Right hindlimb (tissue), 1 donor: ENCODE results near the gene GMPR2.
"Not testable (repeated sequence)": the region's sequence is repeated elsewhere in the genome, so short reads cannot be mapped to it uniquely, and the experiment has no call there.

ENCODE experiments used
- DNase-seq: peaks from one replicate; pipeline ENCODE4 v3.0.0-alpha.2; 2018

The GMPR2 gene

DNA sequence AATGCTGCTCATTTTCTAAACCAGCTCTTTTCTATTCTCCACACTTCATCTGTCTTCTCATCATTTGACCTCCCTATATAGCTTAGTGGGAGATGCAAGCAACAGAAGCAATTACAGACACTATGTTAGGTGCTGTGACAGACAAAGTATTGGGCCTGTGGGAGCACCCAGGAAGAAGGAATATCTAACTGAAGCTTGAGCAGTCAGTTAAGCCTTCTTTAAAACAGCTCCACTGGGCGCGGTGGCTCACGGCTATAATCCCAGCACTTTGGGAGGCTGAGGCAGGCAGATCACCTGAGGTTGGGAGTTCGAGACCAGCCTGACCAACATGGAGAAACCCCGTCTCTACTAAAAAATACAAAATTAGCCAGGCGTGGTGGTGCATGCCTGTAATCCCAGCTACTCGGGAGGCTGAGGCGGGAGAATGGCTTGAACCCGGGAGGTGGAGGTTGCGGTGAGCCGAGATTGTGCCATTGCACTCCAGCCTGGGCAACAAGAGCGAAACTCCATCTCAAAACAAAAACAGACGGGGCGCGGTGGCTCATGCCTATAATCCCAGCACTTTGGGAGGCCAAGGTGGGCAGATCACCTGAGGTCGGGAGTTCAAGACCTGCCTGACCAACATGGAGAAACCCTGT is 29.4 kb upstream of the GMPR2 start:
- not testable (repeated sequence) for DNase-seq

GRCh38 chr14:24204163-24205146 is 28.3 kb upstream of the GMPR2 start:
- no peak for DNase-seq

GRCh38 chr14:24206260-24207103 is 26.2 kb upstream of the GMPR2 start:
- DNase-seq = no peak

DNA sequence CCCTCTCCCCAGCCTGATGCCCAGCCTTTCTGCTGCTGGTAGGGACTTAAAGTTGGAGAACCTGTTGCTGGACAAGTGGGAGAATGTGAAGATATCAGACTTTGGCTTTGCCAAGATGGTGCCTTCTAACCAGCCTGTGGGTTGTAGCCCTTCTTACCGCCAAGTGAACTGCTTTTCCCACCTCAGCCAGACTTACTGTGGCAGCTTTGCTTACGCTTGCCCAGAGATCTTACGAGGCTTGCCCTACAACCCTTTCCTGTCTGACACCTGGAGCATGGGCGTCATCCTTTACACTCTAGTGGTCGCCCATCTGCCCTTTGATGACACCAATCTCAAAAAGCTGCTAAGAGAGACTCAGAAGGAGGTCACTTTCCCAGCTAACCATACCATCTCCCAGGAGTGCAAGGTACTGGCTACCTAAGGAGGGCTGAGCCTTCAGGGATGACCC is 25.6 kb upstream of the GMPR2 start:
- no peak for DNase-seq

GRCh38 chr14:24207625-24208024 is 25.1 kb upstream of the GMPR2 start:
- DNase-seq = no peak

DNA sequence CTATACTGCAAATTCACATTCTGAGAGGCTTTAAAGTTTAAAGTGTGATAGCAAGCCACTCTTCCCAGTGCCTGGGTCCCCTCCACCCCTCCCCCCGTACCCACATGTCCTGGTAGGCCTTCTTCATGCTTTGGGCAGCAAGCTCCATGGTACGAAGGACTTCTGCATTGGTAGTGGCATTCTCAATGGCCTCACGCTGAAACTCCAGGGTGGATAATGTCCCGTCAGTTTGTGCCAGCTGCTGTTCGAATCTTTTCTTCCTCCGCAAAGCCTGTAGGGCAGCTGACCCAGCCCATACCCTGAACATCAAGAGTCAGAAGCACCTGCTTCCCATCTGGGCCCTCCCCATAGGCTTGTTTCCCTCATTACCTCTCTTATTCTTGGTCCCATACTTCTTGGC is 21.4 kb upstream of the GMPR2 start:
- DNase-seq = no peak

- DNase-seq = peak; percentile 98
These were observed 19.5 kb upstream of the GMPR2 start, which contains the start of gene CHMP4A for GRCh38 chr14:24212924-24213865. CHMP4A (minus strand) TSS chr14:24213488; CDS start chr14:24213439, 49 bp downstream.

DNA sequence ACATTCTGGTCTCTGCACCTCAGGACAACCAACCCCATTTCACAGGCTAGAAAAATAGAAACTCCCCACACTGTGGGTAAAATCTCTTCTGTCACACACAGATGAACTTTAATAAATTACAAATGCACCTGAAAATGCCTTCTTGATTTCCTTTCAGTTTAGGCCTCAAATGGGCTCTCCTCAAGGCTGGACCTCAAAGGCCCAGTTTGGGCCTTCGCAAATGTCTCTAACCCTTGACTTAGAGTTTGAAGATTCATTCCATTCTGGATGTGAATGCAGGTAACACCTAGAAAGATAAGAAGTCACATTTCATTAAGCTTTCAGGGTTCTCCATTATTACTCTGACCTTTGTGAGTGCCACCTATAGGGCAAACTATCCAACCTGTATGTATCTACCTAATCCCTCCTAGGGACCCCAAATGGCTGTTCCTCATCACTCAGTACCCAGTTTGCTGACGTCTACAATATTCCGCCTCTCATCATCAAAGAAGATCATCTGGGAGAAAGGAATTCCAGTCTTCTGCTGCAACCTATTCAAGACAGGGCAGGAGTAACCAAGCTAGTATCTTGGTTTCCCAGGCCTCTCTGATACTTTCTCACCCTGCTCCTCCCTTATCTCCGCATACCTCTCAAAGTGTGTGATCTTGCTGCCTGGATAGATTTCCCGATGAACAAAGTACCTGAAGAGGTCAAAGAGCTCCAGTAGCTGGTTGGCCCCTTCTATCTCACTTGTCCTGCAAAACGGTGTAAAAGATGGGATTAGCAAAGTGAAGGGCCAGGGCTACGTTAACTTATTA is 18.7 kb upstream of the GMPR2 start:
- no peak for DNase-seq

DNA sequence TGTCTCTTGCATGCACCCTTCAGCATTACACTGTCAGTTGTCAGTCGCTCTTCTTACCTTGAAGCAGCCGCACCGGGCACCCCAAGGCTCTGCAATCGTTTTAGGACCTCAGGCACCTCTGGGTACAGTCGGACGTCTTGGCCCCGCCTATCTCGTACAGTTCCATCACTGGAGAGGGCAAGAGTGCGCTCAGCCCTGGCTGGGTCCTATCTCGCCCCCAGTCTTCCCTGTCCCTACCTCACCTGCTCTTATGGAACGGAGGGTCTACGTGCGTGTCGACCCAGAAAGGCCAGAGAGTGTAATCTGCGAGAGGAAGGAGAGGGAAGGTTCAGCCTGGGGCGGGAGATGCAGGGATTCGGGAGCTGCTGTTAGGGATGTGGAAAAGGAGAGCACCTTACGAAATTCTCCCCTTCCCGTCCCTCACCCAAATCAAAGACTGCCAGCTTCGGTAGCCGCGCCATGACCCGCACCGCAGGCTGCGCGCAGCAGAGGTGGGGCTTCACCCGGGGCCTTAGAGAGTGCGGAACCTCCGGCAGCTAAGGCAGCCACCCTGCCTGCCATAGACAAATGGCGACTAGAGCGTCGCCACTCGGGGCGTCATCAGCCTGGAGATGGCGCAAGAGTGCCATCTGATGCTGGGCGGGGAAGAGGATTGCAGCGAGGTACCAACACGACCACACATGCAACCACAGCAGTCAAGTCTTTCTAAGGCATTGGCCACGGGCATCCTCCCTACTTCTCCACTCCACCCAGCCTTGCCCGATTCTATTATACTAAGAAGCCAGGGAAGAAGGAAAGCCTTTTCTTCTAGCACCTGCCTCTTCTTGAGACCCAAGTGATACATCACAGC is 17.0 kb upstream of the GMPR2 start, which contains the start of gene MDP1:
TSS of gene MDP1 (minus strand) at position 572 of the 850 bp plus-strand sequence. CDS start at position 461, 111 bp downstream.
- peak; percentile 89 for DNase-seq

- DNase-seq = no peak
These were observed 16.4 kb upstream of the GMPR2 start for GRCh38 chr14:24216345-24216699.

DNA sequence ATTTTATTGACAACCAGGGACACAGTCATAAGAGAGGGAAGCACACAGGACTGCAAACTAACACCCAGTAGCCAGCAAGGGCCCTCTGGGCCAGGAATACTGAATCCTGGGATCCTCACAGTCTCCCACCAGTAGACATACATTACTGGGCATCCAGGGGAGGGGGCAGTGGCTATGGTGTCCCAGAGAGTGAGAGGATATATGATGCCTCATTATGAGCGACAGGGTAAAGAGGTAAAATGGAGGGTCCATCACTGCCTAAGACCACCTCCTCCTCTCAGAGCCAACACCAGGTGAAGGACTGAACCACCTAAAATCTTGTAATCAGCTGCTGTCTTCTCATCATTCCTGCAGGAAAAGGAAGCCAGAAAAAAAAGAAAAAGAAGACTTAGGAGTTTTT is 15.9 kb upstream of the GMPR2 start:
- not testable (repeated sequence) for DNase-seq

DNA sequence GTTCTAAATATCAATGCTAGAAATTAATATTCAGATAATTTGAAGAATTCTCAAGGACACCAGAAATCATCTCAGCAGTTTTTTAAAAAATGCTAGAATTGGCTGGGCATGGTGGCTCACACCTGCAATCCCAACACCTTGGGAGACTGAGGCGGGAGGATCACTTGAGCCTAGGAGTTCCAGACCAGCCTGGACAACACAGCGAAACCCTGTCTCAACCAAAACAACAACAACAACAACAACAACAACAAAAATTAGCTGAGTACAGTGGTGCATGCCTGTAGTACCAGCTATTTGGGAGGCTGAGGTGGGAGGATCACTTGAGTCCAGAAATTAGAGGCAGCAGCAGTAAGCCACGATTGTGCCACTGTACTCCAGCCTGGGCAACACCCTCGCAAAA is 13.6 kb upstream of the GMPR2 start:
- DNase-seq = no peak

DNA sequence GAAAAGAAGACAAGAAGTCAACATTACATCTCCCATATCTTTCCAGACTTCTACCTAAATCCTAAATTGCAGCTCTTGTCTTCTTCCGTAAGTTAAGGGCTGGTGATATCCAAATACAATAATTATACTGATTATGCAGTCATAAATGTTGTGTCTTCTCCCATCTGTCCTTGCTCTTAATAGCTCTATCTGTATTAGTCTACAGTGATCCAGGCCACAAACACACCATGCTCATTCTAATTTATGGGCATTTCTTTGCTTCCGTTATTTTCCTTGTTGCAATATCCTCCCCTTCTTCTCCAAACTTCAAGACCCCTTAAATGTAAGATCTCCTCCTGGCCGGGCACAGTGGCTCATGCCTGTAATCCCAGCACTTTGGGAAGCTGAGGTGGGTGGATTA is 13.2 kb upstream of the GMPR2 start:
- no peak for DNase-seq

- not testable (repeated sequence) for DNase-seq
These were observed 9.7 kb upstream of the GMPR2 start for GRCh38 chr14:24222987-24223386.

GRCh38 chr14:24224618-24225071 is 8.1 kb upstream of the GMPR2 start:
- no peak for DNase-seq

DNA sequence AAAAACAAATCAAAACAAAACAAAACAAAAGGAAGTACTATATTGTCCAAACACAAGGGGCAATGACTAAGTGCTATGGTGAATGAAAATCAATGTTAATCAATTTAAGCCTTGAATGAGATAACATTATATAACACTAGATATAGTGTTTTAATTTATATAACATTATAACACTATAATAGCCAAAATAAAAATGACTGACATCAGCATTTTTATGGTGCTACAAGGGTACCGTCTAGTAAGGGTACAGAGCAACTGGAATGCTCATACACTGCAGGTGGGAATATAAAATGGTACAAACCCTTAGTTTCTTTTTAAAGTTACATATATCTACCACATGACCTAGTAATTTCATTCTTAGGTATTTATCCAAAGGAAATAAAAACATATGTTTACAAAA is 6.3 kb upstream of the GMPR2 start:
- no peak for DNase-seq

GRCh38 chr14:24228902-24229301 is 3.8 kb upstream of the GMPR2 start:
- no peak for DNase-seq

GRCh38 chr14:24231263-24232120 is 1.2 kb upstream of the GMPR2 start:
- no peak for DNase-seq
